Breast epithelium (tissue), 4 donors: Measurements from ENCODE around the gene IL1R1. TPM values are rescaled to one million over a fixed set of nuclear protein-coding genes. Genes with fewer than 3 reads are reported as not detected.
A peak's percentile ranks its signal among the peaks of the same experiment; 100 is the strongest.

Experiments used
- DNase-seq, 2 donors: peaks; one replicate each; pipeline ENCODE4 v3.0.0-alpha.2; 2019; ENCODE audit warnings: low spot score in 2 of 2
- H3K27ac ChIP-seq, 2 donors: fragments of 200-600 bp; sonication (generic) in 1 of 2; one replicate each; pipeline ENCODE4 v1.5.1; 2016 to 2019; ENCODE audit warnings: mild to moderate bottlenecking in 1 of 2
- H3K27me3 ChIP-seq, 2 donors: fragments of 200-600 bp; sonication (generic) in 1 of 2; one replicate each; pipeline versions ENCODE4 v1.5.1 to v1.6.0; 2017 to 2019; ENCODE audit warnings: control low read depth in 1 of 2, mild to moderate bottlenecking in 1 of 2
- H3K36me3 ChIP-seq: fragments of 200-600 bp; one replicate; pipeline ENCODE4 v1.5.1; 2019
- H3K4me1 ChIP-seq, 2 donors: fragments of 200-600 bp; sonication (generic); one replicate each; pipeline ENCODE4 v1.5.1; 2016 to 2019; ENCODE audit warnings: control low read depth in 1 of 2
- H3K4me3 ChIP-seq, 3 donors: fragments of 200-600 bp; sonication (generic); 1 replicate in 2 of 3; 2 replicates in 1 of 3; pipeline ENCODE4 v1.5.1; 2016 to 2019; ENCODE audit warnings: mild to moderate bottlenecking in 3 of 3, moderate library complexity in 2 of 3
- H3K9me3 ChIP-seq, 2 donors: fragments of 200-600 bp; sonication (generic) in 1 of 2; one replicate each; pipeline ENCODE4 v1.5.1; 2016 to 2019; ENCODE audit warnings: control low read depth in 1 of 2
- POLR2A ChIP-seq: fragments of 450-650 bp; IDR thresholded peaks from one replicate; pipeline ENCODE4 v1.6.1; 2016; ENCODE audit warnings: antibody characterized with exemption, mild to moderate bottlenecking, moderate library complexity
- POLR2AphosphoS5 ChIP-seq, 3 donors: sonication (generic); formaldehyde crosslinking; IDR thresholded peaks; one replicate each; pipeline ENCODE4 v1.6.1; 2017; ENCODE audit warnings: antibody characterized with exemption in 3 of 3
- intact Hi-C: fragments of 100-400 bp; cut with DNase I; formaldehyde crosslinking; loops from one replicate; pipeline ENCODE4 v1.15.1; 2023; ENCODE audit warnings: low total_unique reads
- total RNA-seq, 3 donors: library from RNA; depleted of rRNA; stranded (reverse); fragments of >200 nt; gene quantifications; one replicate each; pipeline ENCODE4 v1.1.0, GENCODE V29; 2016
- TF ChIP-seq, protein P1 (sequence below), 3 donors: fragments of 450-650 bp; IDR thresholded peaks; one replicate each; pipeline ENCODE4 v1.5.1; 2016 to 2017; ENCODE audit warnings: antibody characterized with exemption in 3 of 3, mild to moderate bottlenecking in 3 of 3, moderate library complexity in 3 of 3

IL1R1 gene
- total RNA-seq, 3 donors from 2014 or later = 127 to 206 (median 136) TPM

DNA sequence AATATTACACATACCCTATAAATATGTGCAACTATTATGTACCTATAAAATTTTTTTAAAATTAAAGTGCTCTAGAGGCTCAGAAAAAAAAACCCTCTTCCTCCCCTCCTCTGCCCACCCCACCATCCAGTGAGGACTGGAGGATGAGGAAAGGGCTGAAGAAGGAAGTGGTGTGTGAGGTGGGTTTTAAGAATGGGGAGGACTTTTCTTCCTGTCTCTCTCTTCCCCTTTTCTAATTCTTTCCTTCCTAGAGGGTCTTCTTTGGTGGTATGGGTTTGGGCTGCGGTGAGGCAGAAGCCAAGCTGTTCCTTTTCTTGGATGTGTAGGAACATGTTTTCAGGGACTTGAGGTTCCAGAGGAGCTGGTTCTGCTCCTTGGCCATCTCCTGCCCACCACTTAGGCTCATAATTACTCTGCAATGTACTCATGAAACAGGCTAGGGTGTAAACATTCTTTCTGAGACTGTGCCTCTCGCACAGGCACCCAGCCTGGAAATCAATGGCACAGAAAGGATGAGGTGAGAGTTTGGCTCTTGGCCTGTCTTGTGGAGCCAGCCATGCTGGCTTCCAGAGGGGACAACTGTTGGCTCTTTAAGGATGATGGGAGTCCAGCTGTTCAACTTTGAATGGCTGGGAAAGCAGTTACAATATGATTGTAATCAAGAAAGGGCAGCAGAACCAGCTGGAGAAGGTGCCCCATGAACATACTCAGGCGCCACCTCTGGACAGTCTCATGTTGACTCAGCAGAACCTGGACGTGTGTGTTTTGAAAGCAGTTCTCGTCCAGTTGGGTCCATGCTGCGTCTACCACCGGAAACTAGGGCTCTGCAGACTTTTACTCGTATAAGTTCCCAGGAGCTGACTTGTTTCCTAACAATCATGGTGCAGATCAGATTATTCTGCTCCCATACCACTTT, 82.5 kb downstream of the IL1R1 start:
- TF ChIP-seq, protein P1, sequence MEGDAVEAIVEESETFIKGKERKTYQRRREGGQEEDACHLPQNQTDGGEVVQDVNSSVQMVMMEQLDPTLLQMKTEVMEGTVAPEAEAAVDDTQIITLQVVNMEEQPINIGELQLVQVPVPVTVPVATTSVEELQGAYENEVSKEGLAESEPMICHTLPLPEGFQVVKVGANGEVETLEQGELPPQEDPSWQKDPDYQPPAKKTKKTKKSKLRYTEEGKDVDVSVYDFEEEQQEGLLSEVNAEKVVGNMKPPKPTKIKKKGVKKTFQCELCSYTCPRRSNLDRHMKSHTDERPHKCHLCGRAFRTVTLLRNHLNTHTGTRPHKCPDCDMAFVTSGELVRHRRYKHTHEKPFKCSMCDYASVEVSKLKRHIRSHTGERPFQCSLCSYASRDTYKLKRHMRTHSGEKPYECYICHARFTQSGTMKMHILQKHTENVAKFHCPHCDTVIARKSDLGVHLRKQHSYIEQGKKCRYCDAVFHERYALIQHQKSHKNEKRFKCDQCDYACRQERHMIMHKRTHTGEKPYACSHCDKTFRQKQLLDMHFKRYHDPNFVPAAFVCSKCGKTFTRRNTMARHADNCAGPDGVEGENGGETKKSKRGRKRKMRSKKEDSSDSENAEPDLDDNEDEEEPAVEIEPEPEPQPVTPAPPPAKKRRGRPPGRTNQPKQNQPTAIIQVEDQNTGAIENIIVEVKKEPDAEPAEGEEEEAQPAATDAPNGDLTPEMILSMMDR (IDR thresholded peaks at IDR 0.05) = no peak
- no peak for TF ChIP-seq POLR2A
- no peak for TF ChIP-seq POLR2AphosphoS5 (IDR thresholded peaks at IDR 0.05)
- H3K4me3 ChIP-seq = no peak overlapping the region
- H3K36me3 ChIP-seq = no peaks in the 10 kb centered on the region
- no peaks in the 10 kb centered on the region for H3K9me3 ChIP-seq
- H3K27me3 ChIP-seq = no peaks in the 10 kb centered on the region
- no peak overlapping the region for H3K27ac ChIP-seq
- DNase-seq = no peak
- intact Hi-C loops = no loop called here
- peaks cover 0 to 19% of the 10 kb centered on the region in 2 donors for H3K4me1 ChIP-seq

DNA sequence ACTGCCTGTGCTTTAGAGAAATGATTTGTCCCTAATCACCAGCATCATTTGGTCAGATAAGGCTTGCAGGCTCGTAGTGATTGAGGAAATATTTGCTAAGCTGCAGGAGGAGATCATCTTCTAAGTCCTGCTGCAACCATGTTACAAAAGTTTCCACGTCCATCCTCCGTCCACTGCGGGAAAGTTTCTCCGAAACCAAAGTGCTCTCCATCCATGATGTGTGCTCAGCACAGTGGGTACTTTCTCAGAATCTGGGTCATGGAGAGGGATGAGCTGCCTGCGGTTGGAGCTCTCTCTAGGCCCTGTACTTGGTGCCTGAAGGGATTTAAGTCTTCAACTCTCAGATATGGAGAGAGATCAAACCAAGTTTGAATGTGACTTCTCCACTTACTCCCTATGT, 83.6 kb downstream of the IL1R1 start:
- TF ChIP-seq, protein P1 (IDR thresholded peaks at IDR 0.05) = no peak
- TF ChIP-seq POLR2A (no peak), POLR2AphosphoS5 (IDR thresholded peaks at IDR 0.05) (no peak)
- no peak for DNase-seq
- peak overlapping the region; percentile 95 to 96 for H3K27ac ChIP-seq

DNA sequence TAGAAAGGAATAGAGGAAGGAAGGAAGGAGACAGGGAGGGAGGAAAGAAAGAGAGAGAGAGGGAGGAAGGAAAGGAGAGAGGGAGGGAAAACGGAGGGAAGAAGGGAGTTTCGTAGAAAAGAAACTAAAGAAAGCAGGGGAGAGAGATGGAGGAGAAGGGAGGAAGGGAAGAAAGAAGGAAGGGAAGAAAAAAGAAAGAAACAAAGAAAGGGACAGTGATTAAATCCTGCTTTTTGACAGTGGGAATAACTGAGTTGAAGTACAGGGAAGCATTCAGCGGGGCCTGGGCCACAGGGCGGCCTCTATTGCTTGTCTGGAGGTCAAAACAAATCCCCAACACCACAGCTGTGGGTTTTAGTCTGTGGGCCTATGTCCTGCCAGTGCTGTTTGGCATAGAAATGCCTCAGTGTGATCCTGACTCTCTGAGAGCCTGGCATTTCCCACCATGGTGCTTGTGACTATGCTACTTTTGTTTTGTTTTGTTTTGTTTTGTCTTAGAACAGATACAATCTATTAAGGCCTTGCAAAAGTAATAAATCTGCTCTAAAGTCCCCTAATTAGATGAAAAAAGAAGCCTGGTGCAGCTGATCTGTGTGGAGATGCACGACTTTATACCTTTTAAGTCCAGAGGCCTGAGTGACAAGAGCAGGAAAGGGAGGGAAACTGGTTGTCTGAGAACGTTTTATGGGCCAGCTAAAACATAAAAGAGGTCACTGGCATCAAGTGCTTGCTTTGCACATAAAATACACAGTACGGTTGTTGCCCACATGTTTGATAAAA, 84.3 kb downstream of the IL1R1 start:
- Histone ChIP-seq H3K4me1 (peaks cover 0 to 19% of the 10 kb centered on the region in 2 donors), H3K36me3 (no peaks in the 10 kb centered on the region), H3K27ac (peak overlapping the region; percentile 95 to 96), H3K4me3 (peak overlapping the region in 1 of 3 donors; percentile 46), H3K27me3 (no peaks in the 10 kb centered on the region), H3K9me3 (no peaks in the 10 kb centered on the region)
- intact Hi-C loops = no loop called here
- no peak for TF ChIP-seq POLR2AphosphoS5 (IDR thresholded peaks at IDR 0.05)
- TF ChIP-seq, protein P1 (IDR thresholded peaks at IDR 0.05) = no peak
- TF ChIP-seq POLR2A = no peak
- no peak for DNase-seq

More for the DNA sequence above, 83.6 kb downstream of the IL1R1 start:
- Histone ChIP-seq H3K27me3 (no peaks in the 10 kb centered on the region), H3K4me1 (peaks cover 0 to 19% of the 10 kb centered on the region in 2 donors), H3K4me3 (no peak overlapping the region), H3K36me3 (no peaks in the 10 kb centered on the region), H3K9me3 (no peaks in the 10 kb centered on the region)
- intact Hi-C loops = no loop called here

DNA sequence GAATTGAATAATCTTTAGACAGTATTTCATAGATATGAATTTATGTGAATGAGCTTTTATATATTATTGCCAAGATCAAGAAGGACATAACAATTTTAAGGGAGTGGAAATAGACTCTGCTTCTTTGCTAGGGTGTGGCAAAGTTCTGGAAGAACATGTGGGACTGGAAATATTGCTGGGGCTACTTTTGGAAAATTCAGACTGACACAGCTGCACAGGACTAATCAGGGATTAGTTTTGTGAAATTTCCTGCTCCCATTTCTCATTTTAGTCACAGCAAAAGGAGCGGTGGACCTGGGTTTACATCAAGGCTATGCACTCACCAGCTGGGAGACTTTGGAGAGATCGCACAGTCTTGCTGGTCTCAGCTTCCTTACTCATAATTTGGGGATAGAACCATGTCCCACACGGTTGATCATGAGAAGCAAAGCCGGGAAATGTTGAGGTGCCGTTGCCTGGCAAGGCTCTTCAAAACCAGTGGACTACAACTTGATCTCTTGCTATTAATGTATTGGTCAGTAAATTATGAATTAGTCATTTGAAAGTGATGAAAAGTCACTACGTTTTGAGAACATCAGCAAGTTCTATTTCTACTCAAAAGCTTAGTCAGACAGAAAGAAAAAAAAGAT, 86.7 kb downstream of the IL1R1 start:
- Histone ChIP-seq H3K9me3 (no peaks in the 10 kb centered on the region), H3K4me3 (no peak overlapping the region), H3K4me1 (peaks cover 0 to 19% of the 10 kb centered on the region in 2 donors), H3K27me3 (no peaks in the 10 kb centered on the region), H3K27ac (peak overlapping the region in 1 of 2 donors; percentile 73), H3K36me3 (no peaks in the 10 kb centered on the region)
- intact Hi-C loops = no loop called here
- DNase-seq = no peak
- TF ChIP-seq, protein P1 (IDR thresholded peaks at IDR 0.05) = no peak
- no peak for TF ChIP-seq POLR2A
- TF ChIP-seq POLR2AphosphoS5 (IDR thresholded peaks at IDR 0.05) = no peak

Other genes starting within 250 kb of the IL1R1 start
- gene IL1R2, start 150.8 kb upstream of the IL1R1 start, total RNA-seq = 1 to 10 TPM; 8.2 to 9.8 (median 8.2) TPM
- 1 to 10 TPM; 1.9 to 5.9 (median 2.3) TPM for gene IL1RL2, start 44.3 kb downstream of the IL1R1 start, total RNA-seq
- gene IL1RL1, start 168.8 kb downstream of the IL1R1 start, total RNA-seq = 10 to 100 TPM in 2 of 3 donors, 1 to 10 TPM in 1; 6.3 to 27.8 (median 12.1) TPM
- gene IL18R1, start 213.1 kb downstream of the IL1R1 start, total RNA-seq = 1 to 10 TPM; 7.0 to 7.7 (median 7.2) TPM